Endothelial cell of umbilical vein (primary cell): ENCODE data around the gene TMEM19. TPM values are rescaled to one million over a fixed set of nuclear protein-coding genes. Genes with fewer than 3 reads are reported as not detected.
A peak's percentile ranks its signal among the peaks of the same experiment; 100 is the strongest.

Experiments
- BruUV-seq: library from RNA; stranded (reverse); fragments of 400-500 nt; replicated peaks from 2 replicates; lab custom pipeline; 2021; lab: Mats Ljungman, UMichigan
- CTCF ChIA-PET: fragments of 300-600, 350-600 bp; sonication (Branson Sonifier 250); formaldehyde crosslinking; loops from one replicate; lab custom pipeline; 2021; ENCODE audit warnings: antibody characterized with exemption, inconsistent platforms; lab: Charles Lee
- POLR2A ChIA-PET: fragments of 300-600, 350-600 bp; sonication (Branson Sonifier 250); formaldehyde crosslinking; loops from one replicate; lab custom pipeline; 2021; ENCODE audit warnings: antibody characterized with exemption, inconsistent platforms; lab: Charles Lee
- DNase-seq: peaks from one replicate; pipeline ENCODE4 v3.0.0-alpha.2; 2011; ENCODE audit warnings: low read depth, low spot score
- FAIRE-seq: peaks from 2 replicates; lab custom pipeline; 2011; peaks lifted over from hg19 to GRCh38; lab: Jason Lieb, UNC
- H2AFZ ChIP-seq: 2 replicates; pipeline ENCODE4 v1.6.0; 2012; ENCODE audit warnings: low read depth, low read length, control low read depth, inconsistent platforms
- H3K27ac ChIP-seq: 2 replicates; pipeline ENCODE4 v1.5.1; 2011; ENCODE audit warnings: low read depth, mild to moderate bottlenecking, control low read depth, low read length, moderate library complexity; ENCODE audit not compliant: insufficient read depth
- H3K27me3 ChIP-seq, 2 experiments: 2 replicates each; pipeline versions ENCODE4 v1.6.0 to v1.6.1; 2011; ENCODE audit warnings: low read length in 2 of 2, mixed read lengths in 1 of 2; ENCODE audit not compliant: control insufficient read depth in 2 of 2, insufficient read depth in 2 of 2
- H3K36me3 ChIP-seq, 2 experiments: 2 replicates in 1 of 2; 3 replicates in 1 of 2; pipeline ENCODE4 v1.5.1; 2011; ENCODE audit warnings: low read length in 2 of 2, mild to moderate bottlenecking in 1 of 2, moderate library complexity in 1 of 2; ENCODE audit not compliant: control insufficient read depth in 2 of 2, insufficient read depth in 2 of 2; ENCODE audit errors: extremely low read depth in 1 of 2
- H3K4me1 ChIP-seq: 3 replicates; pipeline ENCODE4 v1.5.1; 2011; ENCODE audit warnings: mild to moderate bottlenecking, low read length; ENCODE audit not compliant: control insufficient read depth, insufficient read depth; ENCODE audit errors: extremely low read depth
- H3K4me2 ChIP-seq: 2 replicates; pipeline ENCODE4 v1.6.1; 2011; ENCODE audit warnings: low read length, control low read depth, mixed read lengths; ENCODE audit not compliant: insufficient read depth
- H3K4me3 ChIP-seq, 3 experiments: fragments of 200-600 bp in 1 of 3; sonication (generic), shearing (Covaris generic) in 1 of 3; replicated peaks in 1 of 3; 2 replicates each; pipeline ENCODE4 v1.5.1; 2011 to 2016; ENCODE audit warnings: control low read depth in 3 of 3, low read length in 3 of 3, mild to moderate bottlenecking in 2 of 3, inconsistent platforms in 1 of 3, low read depth in 1 of 3, moderate library complexity in 1 of 3; ENCODE audit not compliant: insufficient read depth in 1 of 3
- H3K79me2 ChIP-seq: 2 replicates; pipeline ENCODE4 v1.6.0; 2012; ENCODE audit warnings: low read length, inconsistent platforms; ENCODE audit not compliant: control insufficient read depth, insufficient read depth
- H3K9ac ChIP-seq: replicated peaks from 2 replicates; pipeline ENCODE3; 2011; ENCODE audit warnings: low read length, control low read depth; ENCODE audit not compliant: insufficient read depth; ENCODE audit errors: extremely low read depth
- H3K9me1 ChIP-seq: replicated peaks from 3 replicates; pipeline ENCODE4 v1.6.0; 2011; ENCODE audit warnings: mild to moderate bottlenecking, low read length; ENCODE audit not compliant: control insufficient read depth, insufficient read depth; ENCODE audit errors: extremely low read depth
- H3K9me3 ChIP-seq: replicated peaks from 2 replicates; pipeline ENCODE4 v1.5.1; 2012; ENCODE audit warnings: low read length, inconsistent platforms; ENCODE audit not compliant: control insufficient read depth, insufficient read depth
- H4K20me1 ChIP-seq: replicated peaks from 2 replicates; pipeline ENCODE3; 2011; ENCODE audit warnings: mild to moderate bottlenecking, low read length; ENCODE audit not compliant: control insufficient read depth, insufficient read depth; ENCODE audit errors: extremely low read depth
- CTCF ChIP-seq, 2 donors: IDR thresholded peaks; 1 replicate in 1 of 2; 2 replicates in 1 of 2; pipeline ENCODE4 v1.5.1; 2011; ENCODE audit warnings: low read length in 2 of 2, mild to moderate bottlenecking in 2 of 2, moderate library complexity in 2 of 2, control low read depth in 1 of 2, inconsistent platforms in 1 of 2, low read depth in 1 of 2; ENCODE audit not compliant: insufficient read depth in 1 of 2; ENCODE audit errors: extremely low read depth in 1 of 2
- EZH2 ChIP-seq: IDR thresholded peaks from 2 replicates; pipeline ENCODE4 v1.6.1; 2012; ENCODE audit warnings: borderline replicate concordance, low read depth, mild to moderate bottlenecking, moderate library complexity, low read length, inconsistent platforms; ENCODE audit not compliant: severe bottlenecking
- FOS ChIP-seq: IDR thresholded peaks from 2 replicates; pipeline ENCODE4 v1.6.1; 2011; ENCODE audit warnings: mild to moderate bottlenecking, low read length, moderate library complexity, borderline replicate concordance; ENCODE audit not compliant: insufficient read depth
- GATA2 ChIP-seq: IDR thresholded peaks from 2 replicates; pipeline ENCODE4 v1.7.0; 2011; ENCODE audit warnings: low read depth, mild to moderate bottlenecking, moderate library complexity, mixed read lengths, low read length; ENCODE audit not compliant: insufficient read length, insufficient read depth
- JUN ChIP-seq: IDR thresholded peaks from 2 replicates; pipeline ENCODE4 v1.6.1; 2011; ENCODE audit warnings: borderline replicate concordance, low read depth; ENCODE audit not compliant: insufficient read length, insufficient read depth
- MAX ChIP-seq: IDR thresholded peaks from 2 replicates; pipeline ENCODE4 v1.6.1; 2011; ENCODE audit not compliant: insufficient read depth, insufficient read length
- MYC ChIP-seq: IDR thresholded peaks from one replicate; pipeline ENCODE4 v1.6.1; 2011; ENCODE audit warnings: mild to moderate bottlenecking, low read depth, low read length
- POLR2A ChIP-seq: IDR thresholded peaks from 2 replicates; pipeline ENCODE4 v1.6.1; 2012; ENCODE audit warnings: low read depth, mild to moderate bottlenecking, control low read depth, low read length
- POLR2AphosphoS5 ChIP-seq: IDR thresholded peaks from 2 replicates; pipeline ENCODE4 v1.6.1; 2012; ENCODE audit warnings: low read depth, mild to moderate bottlenecking, control low read depth, low read length, moderate library complexity; ENCODE audit not compliant: insufficient read depth
- dilution Hi-C: fragments of 300-500 bp; cut with MboI; formaldehyde crosslinking; loops from one replicate; pipeline ENCODE4 v1.15.0; 2019; ENCODE audit warnings: low sequenced_read_pairs; ENCODE audit not compliant: extremely low pct_ligation_motif_present
- intact Hi-C: fragments of 100-400 bp; cut with micrococcal nuclease; formaldehyde crosslinking; loops from one replicate; pipeline ENCODE4 v1.10.0; 2022
- polyA plus RNA-seq, 4 experiments: library from polyadenylated mRNA; depleted of rRNA in 3 of 4; stranded (reverse) in 3 of 4; unstranded in 1 of 4; fragments of >200 nt; gene quantifications; 2 replicates each; pipeline versions ENCODE4 v1.2.1 to v1.2.3, GENCODE V29; 2011 to 2012; ENCODE audit warnings: missing spikeins in 1 of 4
- total RNA-seq: library from RNA; stranded (reverse); gene quantifications from 2 replicates; pipeline ENCODE4 v1.2.3, GENCODE V29; 2021

TMEM19 gene
- total and polyA plus RNA-seq, 2 donors (not counting 3 experiments of a cell fraction or from before 2014, with no cell fraction given) = 20.4 to 23.8 TPM

GRCh38 chr12:71685312-71685906, 473 bp upstream of the TMEM19 start:
- no peaks in the 10 kb centered on the region for H3K9me1 ChIP-seq
- no peaks in the 10 kb centered on the region for H3K9me3 ChIP-seq
- dilution Hi-C loops (no loop called here), intact Hi-C loops (no loop called here)
- H3K36me3 ChIP-seq = no peaks in the 10 kb centered on the region
- TF ChIP-seq MAX (no peak), FOS (no peak), MYC (no peak), POLR2A (no peak), POLR2AphosphoS5 (no peak), CTCF (IDR thresholded peaks at IDR 0.05; ENCODE audit: extremely low read depth in 1 of 2, insufficient read depth in 1 of 2, low read depth in 1 of 2, low read length in 2 of 2) (no peak), EZH2 (no peak), GATA2 (no peak), JUN (no peak)
- H3K27me3 ChIP-seq = no peaks in the 10 kb centered on the region
- no TSS peak for BruUV-seq
- no peaks in the 10 kb centered on the region for H4K20me1 ChIP-seq
- H3K9ac ChIP-seq = peak overlapping the region; percentile 39
- H3K27ac ChIP-seq = no peak overlapping the region
- H3K79me2 ChIP-seq = no peaks in the 10 kb centered on the region
- peaks cover 4% of the 10 kb centered on the region for H3K4me1 ChIP-seq
- H3K4me2 ChIP-seq = peak overlapping the region; percentile 98
- FAIRE-seq = no peak
- POLR2A ChIA-PET = interaction anchor here (0.7 to 2.4 kb wide), 2 partner anchors 22 to 72 kb away, joined by 4 to 18 read pairs; partner anchors contain the start of genes THAP2 and ZFC3H1
- peak overlapping the region; percentile 93 for H2AFZ ChIP-seq
- CTCF ChIA-PET = interaction anchor here (0.7 to 4.6 kb wide), 7 partner anchors 16 to 293 kb away, joined by 3 to 59 read pairs (median 9); partner anchors contain the start of genes THAP2 and ZFC3H1
- peak overlapping the region; percentile 76 to 98 (median 91) for H3K4me3 ChIP-seq
- no peak for DNase-seq
